Measurements from ENCODE around the gene GLRX5. TPM values are rescaled to one million over a fixed set of nuclear protein-coding genes. Genes with fewer than 3 reads are reported as not detected.
A peak's percentile ranks its signal among the peaks of the same experiment; 100 is the strongest.

Gene GLRX5
- total RNA-seq, 4 donors from 2014 or later: 5.9 to 40.3 (median 23.7) TPM

GRCh38 chr14:95535226-95536021 is 574 bp downstream of the GLRX5 start:
- no peak for TF ChIP-seq CTCF (IDR thresholded peaks at IDR 0.05)
- no peak for TF ChIP-seq POLR2A (IDR thresholded peaks at IDR 0.05)
- H3K36me3 ChIP-seq: no peaks in the 10 kb centered on the region
- peak overlapping the region; percentile 31 to 43 for H3K27ac ChIP-seq
- no peaks in the 10 kb centered on the region for H3K9me3 ChIP-seq
- no peaks in the 10 kb centered on the region for H3K27me3 ChIP-seq
- intact Hi-C loops (cut with DNase I; ENCODE audit: low total_unique reads): no loop called here
- H3K4me3 ChIP-seq: peak overlapping the region; percentile 64 to 94
- DNase-seq: no peak
- peaks cover 18 to 26% of the 10 kb centered on the region in 2 donors for H3K4me1 ChIP-seq

GRCh38 chr14:95536036-95536593 is 1.3 kb downstream of the GLRX5 start:
- TF ChIP-seq CTCF (IDR thresholded peaks at IDR 0.05): no peak
- no peak for TF ChIP-seq POLR2A (IDR thresholded peaks at IDR 0.05)
- Histone ChIP-seq H3K36me3 (no peaks in the 10 kb centered on the region), H3K4me3 (peak overlapping the region; percentile 64 to 94), H3K4me1 (peaks cover 18 to 24% of the 10 kb centered on the region in 2 donors), H3K27me3 (no peaks in the 10 kb centered on the region), H3K27ac (no peak overlapping the region), H3K9me3 (no peaks in the 10 kb centered on the region)
- intact Hi-C loops (cut with DNase I; ENCODE audit: low total_unique reads): no loop called here
- DNase-seq: no peak

- Histone ChIP-seq H3K4me1 (peaks cover 18 to 20% of the 10 kb centered on the region in 2 donors), H3K36me3 (no peaks in the 10 kb centered on the region), H3K27ac (no peak overlapping the region), H3K9me3 (no peaks in the 10 kb centered on the region), H3K4me3 (no peak overlapping the region), H3K27me3 (no peaks in the 10 kb centered on the region)
- TF ChIP-seq CTCF (IDR thresholded peaks at IDR 0.05): no peak
- no peak for TF ChIP-seq POLR2A (IDR thresholded peaks at IDR 0.05)
- no peak for DNase-seq
- intact Hi-C loops (cut with DNase I; ENCODE audit: low total_unique reads): no loop called here
Measured at GRCh38 chr14:95536671-95537070, 1.8 kb downstream of the GLRX5 start.

GRCh38 chr14:95537298-95538089 is 2.6 kb downstream of the GLRX5 start:
- no peaks in the 10 kb centered on the region for H3K9me3 ChIP-seq
- H3K27ac ChIP-seq: no peak overlapping the region
- H3K4me3 ChIP-seq: no peak overlapping the region
- H3K27me3 ChIP-seq: no peaks in the 10 kb centered on the region
- no peak for DNase-seq
- no peaks in the 10 kb centered on the region for H3K36me3 ChIP-seq
- no peak for TF ChIP-seq POLR2A (IDR thresholded peaks at IDR 0.05)
- peaks cover 15 to 16% of the 10 kb centered on the region in 2 donors for H3K4me1 ChIP-seq
- intact Hi-C loops (cut with DNase I; ENCODE audit: low total_unique reads): no loop called here

GRCh38 chr14:95538801-95539509 is 4.1 kb downstream of the GLRX5 start:
- DNase-seq: no peak
- intact Hi-C loops (cut with DNase I; ENCODE audit: low total_unique reads): no loop called here
- no peaks in the 10 kb centered on the region for H3K27me3 ChIP-seq
- TF ChIP-seq POLR2A (IDR thresholded peaks at IDR 0.05): no peak
- no peak for TF ChIP-seq CTCF (IDR thresholded peaks at IDR 0.05)
- H3K36me3 ChIP-seq: no peaks in the 10 kb centered on the region
- no peak overlapping the region for H3K4me3 ChIP-seq
- H3K27ac ChIP-seq: no peak overlapping the region
- H3K4me1 ChIP-seq: peaks cover 4 to 9% of the 10 kb centered on the region in 2 donors
- H3K9me3 ChIP-seq: no peaks in the 10 kb centered on the region

All from uterus (tissue), 4 donors.